DOHH2 (cell line): ENCODE measurements around the gene SRPK2.

ENCODE experiments used
- H3F3A ChIP-seq: fragments of 200-600 bp; sonication (generic), shearing (Covaris generic); 2 replicates; pipeline ENCODE4 v1.6.0; 2016; ENCODE audit warnings: antibody characterized with exemption, mild to moderate bottlenecking; ENCODE audit not compliant: control insufficient read depth, insufficient read depth
- H3K27ac ChIP-seq: fragments of 200-600 bp; sonication (generic); 2 replicates; pipeline ENCODE4 v1.5.1; 2014; ENCODE audit warnings: low read depth, mild to moderate bottlenecking, low read length, moderate library complexity
- H3K27me3 ChIP-seq: fragments of 200-600 bp; sonication (generic); 2 replicates; pipeline ENCODE4 v1.6.1; 2014; ENCODE audit warnings: mild to moderate bottlenecking, low read length, mixed read lengths; ENCODE audit not compliant: control insufficient read depth
- H3K36me3 ChIP-seq: fragments of 200-600 bp; sonication (generic); 2 replicates; pipeline ENCODE4 v1.6.1; 2014; ENCODE audit warnings: mild to moderate bottlenecking, low read length, moderate library complexity, mixed read lengths; ENCODE audit not compliant: control insufficient read depth
- H3K4me1 ChIP-seq: fragments of 200-600 bp; sonication (generic); 2 replicates; pipeline ENCODE4 v1.6.1; 2014; ENCODE audit warnings: mild to moderate bottlenecking, low read length, mixed read lengths; ENCODE audit not compliant: control insufficient read depth
- H3K4me2 ChIP-seq: fragments of 200-600 bp; sonication (generic); 2 replicates; pipeline ENCODE4 v1.6.0; 2014; ENCODE audit warnings: mild to moderate bottlenecking, low read length, moderate library complexity
- H3K4me3 ChIP-seq: fragments of 200-600 bp; sonication (generic); 2 replicates; pipeline ENCODE4 v1.5.1; 2014; ENCODE audit warnings: mild to moderate bottlenecking, low read length, mixed read lengths
- H3K79me2 ChIP-seq: fragments of 200-600 bp; sonication (generic); 2 replicates; pipeline ENCODE4 v1.6.1; 2014; ENCODE audit warnings: mild to moderate bottlenecking, low read length, mixed read lengths; ENCODE audit not compliant: control insufficient read depth
- H3K9me2 ChIP-seq: fragments of 200-600 bp; sonication (generic); replicated peaks from 2 replicates; pipeline ENCODE4 v1.6.1; 2014; ENCODE audit warnings: mild to moderate bottlenecking, low read length, mixed read lengths; ENCODE audit not compliant: control insufficient read depth
- H3K9me3 ChIP-seq: fragments of 200-600 bp; sonication (generic); 2 replicates; pipeline ENCODE4 v1.6.1; 2014; ENCODE audit warnings: antibody characterized with exemption, low read length, mixed read lengths; ENCODE audit not compliant: control insufficient read depth, insufficient read depth
- H4K20me1 ChIP-seq: fragments of 200-600 bp; sonication (generic); 2 replicates; pipeline ENCODE4 v1.6.0; 2014; ENCODE audit warnings: low read depth, mild to moderate bottlenecking, antibody characterized with exemption, low read length, moderate library complexity; ENCODE audit not compliant: control insufficient read depth, insufficient read depth
- EZH2phosphoT487 ChIP-seq: fragments of 200-600 bp; sonication (generic); IDR thresholded peaks from 2 replicates; pipeline ENCODE4 v1.6.1; 2017; ENCODE audit warnings: borderline replicate concordance, mild to moderate bottlenecking, antibody characterized with exemption, low read length, moderate library complexity, mixed read lengths
- TF ChIP-seq, protein P1 (sequence below): fragments of 200-600 bp; sonication (generic); IDR thresholded peaks from one replicate; pipeline ENCODE4 v1.5.1; 2014; ENCODE audit warnings: antibody characterized with exemption, mild to moderate bottlenecking, low read depth, low read length; ENCODE audit not compliant: poor library complexity, severe bottlenecking

SRPK2 gene

GRCh38 chr7:105222953-105223352, 165.8 kb downstream of the SRPK2 start:
- Histone ChIP-seq H3F3A (no peaks in the 10 kb centered on the region), H3K79me2 (peaks cover 8% of the 10 kb centered on the region; the same call in 1 of the 2 replicates), H3K27me3 (no peaks in the 10 kb centered on the region), H3K9me2 (no peaks in the 10 kb centered on the region), H3K27ac (no peak overlapping the region), H3K36me3 (no peaks in the 10 kb centered on the region), H3K4me3 (no peak overlapping the region), H3K4me1 (peaks cover 6% of the 10 kb centered on the region), H3K9me3 (no peaks in the 10 kb centered on the region), H4K20me1 (0 out of 2 replicates have a peak, but pooled peaks cover 4% of the 10 kb centered on the region), H3K4me2 (no peak overlapping the region)
- TF ChIP-seq, protein P1, sequence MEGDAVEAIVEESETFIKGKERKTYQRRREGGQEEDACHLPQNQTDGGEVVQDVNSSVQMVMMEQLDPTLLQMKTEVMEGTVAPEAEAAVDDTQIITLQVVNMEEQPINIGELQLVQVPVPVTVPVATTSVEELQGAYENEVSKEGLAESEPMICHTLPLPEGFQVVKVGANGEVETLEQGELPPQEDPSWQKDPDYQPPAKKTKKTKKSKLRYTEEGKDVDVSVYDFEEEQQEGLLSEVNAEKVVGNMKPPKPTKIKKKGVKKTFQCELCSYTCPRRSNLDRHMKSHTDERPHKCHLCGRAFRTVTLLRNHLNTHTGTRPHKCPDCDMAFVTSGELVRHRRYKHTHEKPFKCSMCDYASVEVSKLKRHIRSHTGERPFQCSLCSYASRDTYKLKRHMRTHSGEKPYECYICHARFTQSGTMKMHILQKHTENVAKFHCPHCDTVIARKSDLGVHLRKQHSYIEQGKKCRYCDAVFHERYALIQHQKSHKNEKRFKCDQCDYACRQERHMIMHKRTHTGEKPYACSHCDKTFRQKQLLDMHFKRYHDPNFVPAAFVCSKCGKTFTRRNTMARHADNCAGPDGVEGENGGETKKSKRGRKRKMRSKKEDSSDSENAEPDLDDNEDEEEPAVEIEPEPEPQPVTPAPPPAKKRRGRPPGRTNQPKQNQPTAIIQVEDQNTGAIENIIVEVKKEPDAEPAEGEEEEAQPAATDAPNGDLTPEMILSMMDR, result no peak
- TF ChIP-seq EZH2phosphoT487, result no peak

DNA sequence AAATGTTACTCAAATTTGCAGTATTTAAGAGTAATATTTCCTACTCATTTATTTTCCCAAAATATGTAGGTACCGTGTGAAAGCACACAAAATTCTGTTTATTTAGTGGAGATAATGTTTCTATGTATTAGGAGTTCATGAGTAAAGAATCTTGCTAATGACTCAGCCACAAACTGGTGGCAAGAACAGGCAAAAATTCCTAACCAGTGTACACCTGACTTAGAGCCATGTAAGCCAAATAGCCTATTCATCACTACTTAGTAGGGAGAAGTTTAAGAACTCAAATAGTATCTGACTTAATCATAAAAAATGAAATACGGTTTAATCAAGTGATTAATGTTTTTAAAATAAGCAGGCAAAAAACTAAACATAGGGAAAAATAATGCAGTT, 169.0 kb downstream of the SRPK2 start:
- H4K20me1 ChIP-seq, result 0 out of 2 replicates have a peak, but pooled peaks cover 6% of the 10 kb centered on the region
- H3K4me3 ChIP-seq, result no peak overlapping the region
- H3K9me2 ChIP-seq, result no peaks in the 10 kb centered on the region
- H3F3A ChIP-seq, result no peaks in the 10 kb centered on the region
- H3K27ac ChIP-seq, result no peak overlapping the region
- no peaks in the 10 kb centered on the region for H3K9me3 ChIP-seq
- H3K36me3 ChIP-seq, result no peaks in the 10 kb centered on the region
- peaks cover 5% of the 10 kb centered on the region; the same call in 1 of the 2 replicates for H3K4me1 ChIP-seq
- TF ChIP-seq EZH2phosphoT487, result no peak
- TF ChIP-seq, protein P1, result no peak
- H3K27me3 ChIP-seq, result no peaks in the 10 kb centered on the region
- no peak overlapping the region for H3K4me2 ChIP-seq
- H3K79me2 ChIP-seq, result peaks cover 24% of the 10 kb centered on the region

GRCh38 chr7:105218939-105219770, 169.6 kb downstream of the SRPK2 start:
- no peaks in the 10 kb centered on the region for H3K9me3 ChIP-seq
- no peak overlapping the region for H3K4me3 ChIP-seq
- no peaks in the 10 kb centered on the region for H3K36me3 ChIP-seq
- H3K79me2 ChIP-seq, result peaks cover 26% of the 10 kb centered on the region
- H3K27ac ChIP-seq, result no peak overlapping the region
- H3K27me3 ChIP-seq, result no peaks in the 10 kb centered on the region
- H3K4me2 ChIP-seq, result no peak overlapping the region
- H3K9me2 ChIP-seq, result no peaks in the 10 kb centered on the region
- peaks cover 5% of the 10 kb centered on the region; the same call in 1 of the 2 replicates for H3K4me1 ChIP-seq
- H4K20me1 ChIP-seq, result 0 out of 2 replicates have a peak, but pooled peaks cover 6% of the 10 kb centered on the region
- no peak for TF ChIP-seq EZH2phosphoT487
- TF ChIP-seq, protein P1, result no peak
- no peaks in the 10 kb centered on the region for H3F3A ChIP-seq
